H1 (cell line): ENCODE results near the gene CCDC60. TPM values are rescaled to one million over a fixed set of nuclear protein-coding genes. Genes with fewer than 3 reads are reported as not detected.

Source experiments
- CHD7 ChIP-seq: fragments of 300-600 bp; sonication (generic); IDR thresholded peaks from 2 replicates; pipeline ENCODE4 v1.7.1; 2012; ENCODE audit warnings: low read length, moderate library complexity, mild to moderate bottlenecking, inconsistent platforms; ENCODE audit not compliant: insufficient replicate concordance
- E2F6 ChIP-seq: IDR thresholded peaks from 2 replicates; pipeline ENCODE4 v1.6.1; 2012; ENCODE audit warnings: inconsistent platforms
- GABPA ChIP-seq: IDR thresholded peaks from 2 replicates; pipeline ENCODE4 v1.6.1; 2011; ENCODE audit warnings: mild to moderate bottlenecking, low read length, moderate library complexity, borderline replicate concordance; ENCODE audit not compliant: insufficient read depth
- JUN ChIP-seq: IDR thresholded peaks from 2 replicates; pipeline ENCODE4 v1.6.1; 2011; ENCODE audit warnings: low read depth, mild to moderate bottlenecking, improper control_type of control experiment, low read length
- KDM1A ChIP-seq: fragments of 200-600, 300-600 bp; sonication (generic); IDR thresholded peaks from 2 replicates; pipeline ENCODE4 v1.7.1; 2016; ENCODE audit warnings: mild to moderate bottlenecking, low read length, borderline replicate concordance
- KDM5A ChIP-seq: fragments of 200-600 bp; IDR thresholded peaks from 2 replicates; pipeline ENCODE4 v1.7.1; 2012; ENCODE audit warnings: mild to moderate bottlenecking, low read length, inconsistent platforms, mixed read lengths
- PHF8 ChIP-seq: fragments of 200-600 bp; sonication (generic); conservative IDR thresholded peaks from 2 replicates; pipeline ENCODE4 v1.7.1; 2012; ENCODE audit warnings: low read depth, mild to moderate bottlenecking, inconsistent platforms, low read length, moderate library complexity
- SIN3A ChIP-seq, 2 experiments: IDR thresholded peaks in 1 of 2; conservative IDR thresholded peaks in 1 of 2; 2 replicates each; pipeline ENCODE4 v1.6.1; 2011 to 2012; ENCODE audit warnings: low read length in 2 of 2, improper control_type of control experiment in 1 of 2, low read depth in 1 of 2, mild to moderate bottlenecking in 1 of 2
- SIRT6 ChIP-seq: IDR thresholded peaks from one replicate; pipeline ENCODE4 v1.7.1; 2012; ENCODE audit warnings: low read length, inconsistent platforms
- TBP ChIP-seq: IDR thresholded peaks from 2 replicates; pipeline ENCODE4 v1.6.1; 2011; ENCODE audit warnings: low read depth, low read length, improper control_type of control experiment
- TEAD4 ChIP-seq: IDR thresholded peaks from 2 replicates; pipeline ENCODE4 v1.6.1; 2012; ENCODE audit warnings: low read depth, low read length, inconsistent platforms, mixed read lengths
- polyA plus RNA-seq, 7 experiments: library from polyadenylated mRNA; depleted of rRNA in 3 of 7; stranded (reverse) in 5 of 7; unstranded in 2 of 7; fragments of >200 nt in 5 of 7; fragments of 200-250 nt in 2 of 7; gene quantifications; 1 replicate in 5 of 7; 2 replicates in 1 of 7; 4 replicates in 1 of 7; pipeline versions ENCODE4 v1.2.1 to v1.2.3, GENCODE V29; 2011 to 2013; ENCODE audit warnings: missing spikeins in 2 of 7, mixed read lengths in 2 of 7
- total RNA-seq: library from RNA; stranded (reverse); fragmentation: NEBNext Ultra II Directional; extraction: Animal tissue kit (Norgen Biotek cat#: 25700); gene quantifications from 2 replicates; pipeline ENCODE4 v1.2.1, GENCODE V29; 2021

Gene CCDC60
- total and polyA plus RNA-seq, 2 of the 8 experiments (the other 6 are each of a cell fraction or from before 2014, with no cell fraction given): 0.05 TPM; not detected in 1

- no peak for TF ChIP-seq CHD7
- TF ChIP-seq KDM5A: no peak
- no peak for TF ChIP-seq TEAD4
- TF ChIP-seq TBP: no peak
- TF ChIP-seq PHF8: no peak
- TF ChIP-seq SIRT6: no peak
- no peak for TF ChIP-seq SIN3A (conservative IDR thresholded peaks at IDR 0.05 in 1 of 2, IDR thresholded peaks at IDR 0.05 in 1 of 2; ENCODE audit: low read depth in 1 of 2, low read length in 2 of 2)
- TF ChIP-seq E2F6: no peak
- TF ChIP-seq JUN: no peak
- TF ChIP-seq GABPA: no peak
- no peak for TF ChIP-seq KDM1A
These were observed 242.4 kb downstream of the CCDC60 start (continued) for GRCh38 chr12:119576915-119577314.
